Esophagus squamous epithelium (tissue), 5 donors: Measurements from ENCODE around the gene PTPRD. TPM values are rescaled to one million over a fixed set of nuclear protein-coding genes. Genes with fewer than 3 reads are reported as not detected.

Experiments used
- DNase-seq: peaks from one replicate; lab custom pipeline; 2025; lab: John Stamatoyannopoulos, UW
- H3K27ac ChIP-seq, 4 donors: fragments of 200-600 bp; sonication (generic); one replicate each; pipeline ENCODE4 v1.5.1; 2016 to 2019; ENCODE audit warnings: mild to moderate bottlenecking in 1 of 4
- H3K27me3 ChIP-seq, 4 donors: fragments of 200-600 bp; sonication (generic); 1 replicate in 3 of 4; 2 replicates in 1 of 4; pipeline versions ENCODE4 v1.5.1 to v1.6.0; 2017 to 2021; ENCODE audit warnings: antibody characterized with exemption in 1 of 4
- H3K36me3 ChIP-seq, 3 donors: fragments of 200-600 bp; sonication (generic); one replicate each; pipeline ENCODE4 v1.5.1; 2016 to 2019
- H3K4me1 ChIP-seq, 3 donors: fragments of 200-600 bp; sonication (generic); one replicate each; pipeline ENCODE4 v1.5.1; 2017 to 2019
- H3K4me3 ChIP-seq, 4 donors: fragments of 200-600 bp; sonication (generic); 1 replicate in 3 of 4; 2 replicates in 1 of 4; pipeline ENCODE4 v1.5.1; 2016 to 2019; ENCODE audit warnings: mild to moderate bottlenecking in 2 of 4, moderate library complexity in 1 of 4
- H3K9me3 ChIP-seq, 3 donors: fragments of 200-600 bp; sonication (generic); one replicate each; pipeline ENCODE4 v1.5.1; 2016 to 2019
- POLR2A ChIP-seq, 4 donors: fragments of 450-650 bp; IDR thresholded peaks; one replicate each; pipeline ENCODE4 v1.6.1; 2017; ENCODE audit warnings: antibody characterized with exemption in 4 of 4, mild to moderate bottlenecking in 4 of 4, moderate library complexity in 3 of 4
- WGBS, 2 donors: methylation state at CpG; one replicate each; pipeline ENCODE4 v1.1.5; 2018; 5-methylcytosine and 5-hydroxymethylcytosine counted together
- intact Hi-C: fragments of 100-400 bp; cut with DNase I; formaldehyde crosslinking; loops from one replicate; pipeline ENCODE4 v1.15.0; 2022
- total RNA-seq, 4 donors: library from RNA; depleted of rRNA; stranded (reverse); fragments of >200 nt; gene quantifications; one replicate each; pipeline ENCODE4 v1.1.0, GENCODE V29; 2016
- TF ChIP-seq, protein P1 (sequence below), 6 experiments: fragments of 450-650 bp in 4 of 6; fragments of 200-600 bp in 2 of 6; sonication (generic) in 2 of 6; IDR thresholded peaks; one replicate each; pipeline ENCODE4 v1.5.1; 2016 to 2019; ENCODE audit warnings: antibody characterized with exemption in 6 of 6, mild to moderate bottlenecking in 4 of 6, moderate library complexity in 4 of 6
- donor health status: DM: yes; HTN: yes; CAD: no.

The PTPRD gene
- total RNA-seq, 4 donors from 2014 or later: 0.23 to 16.3 (median 6.6) TPM

GRCh38 chr9:8644571-8644970, 1968.2 kb downstream of the PTPRD start:
- Histone ChIP-seq H3K4me3 (no peak overlapping the region), H3K4me1 (no peaks in the 10 kb centered on the region), H3K27me3 (no peaks in the 10 kb centered on the region), H3K9me3 (no peaks in the 10 kb centered on the region), H3K36me3 (no peaks in the 10 kb centered on the region), H3K27ac (no peak overlapping the region)
- WGBS, 2 donors: 90 to 91% methylated on average over 3 to 5 of the region's 10 CpGs
- TF ChIP-seq POLR2A (IDR thresholded peaks at IDR 0.05): no peak
- TF ChIP-seq, protein P1, sequence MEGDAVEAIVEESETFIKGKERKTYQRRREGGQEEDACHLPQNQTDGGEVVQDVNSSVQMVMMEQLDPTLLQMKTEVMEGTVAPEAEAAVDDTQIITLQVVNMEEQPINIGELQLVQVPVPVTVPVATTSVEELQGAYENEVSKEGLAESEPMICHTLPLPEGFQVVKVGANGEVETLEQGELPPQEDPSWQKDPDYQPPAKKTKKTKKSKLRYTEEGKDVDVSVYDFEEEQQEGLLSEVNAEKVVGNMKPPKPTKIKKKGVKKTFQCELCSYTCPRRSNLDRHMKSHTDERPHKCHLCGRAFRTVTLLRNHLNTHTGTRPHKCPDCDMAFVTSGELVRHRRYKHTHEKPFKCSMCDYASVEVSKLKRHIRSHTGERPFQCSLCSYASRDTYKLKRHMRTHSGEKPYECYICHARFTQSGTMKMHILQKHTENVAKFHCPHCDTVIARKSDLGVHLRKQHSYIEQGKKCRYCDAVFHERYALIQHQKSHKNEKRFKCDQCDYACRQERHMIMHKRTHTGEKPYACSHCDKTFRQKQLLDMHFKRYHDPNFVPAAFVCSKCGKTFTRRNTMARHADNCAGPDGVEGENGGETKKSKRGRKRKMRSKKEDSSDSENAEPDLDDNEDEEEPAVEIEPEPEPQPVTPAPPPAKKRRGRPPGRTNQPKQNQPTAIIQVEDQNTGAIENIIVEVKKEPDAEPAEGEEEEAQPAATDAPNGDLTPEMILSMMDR (IDR thresholded peaks at IDR 0.05): no peak
- no peak for DNase-seq
- intact Hi-C loops: no loop called here

DNA sequence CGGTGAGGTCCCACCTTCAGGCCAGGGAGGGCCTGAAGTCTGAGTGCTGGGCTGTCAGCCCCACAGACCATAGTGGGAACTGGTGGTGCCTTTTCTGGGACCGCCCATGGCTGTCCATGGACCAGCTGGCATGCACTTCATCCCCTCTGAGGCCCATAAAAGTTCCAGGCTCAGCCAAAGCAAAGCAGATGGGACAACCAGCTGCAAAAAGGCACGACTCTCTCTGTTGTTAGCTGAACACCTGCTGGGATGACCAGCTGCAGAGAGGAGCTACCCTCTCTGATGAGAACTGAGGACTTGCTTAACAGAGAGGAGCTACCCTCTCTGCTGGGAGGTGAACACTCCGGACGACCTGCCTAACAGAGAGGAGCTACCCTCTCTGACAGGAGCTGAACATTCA, 1968.9 kb downstream of the PTPRD start:
- DNase-seq: no peak
- H3K27me3 ChIP-seq: no peaks in the 10 kb centered on the region
- no peaks in the 10 kb centered on the region for H3K36me3 ChIP-seq
- 71 to 80% methylated on average over 2 to 3 of the region's 5 CpGs for WGBS, 2 donors
- intact Hi-C loops: no loop called here
- no peak overlapping the region for H3K4me3 ChIP-seq
- TF ChIP-seq, protein P1 (IDR thresholded peaks at IDR 0.05): no peak
- no peak for TF ChIP-seq POLR2A (IDR thresholded peaks at IDR 0.05)
- H3K9me3 ChIP-seq: no peaks in the 10 kb centered on the region
- no peak overlapping the region for H3K27ac ChIP-seq
- H3K4me1 ChIP-seq: no peaks in the 10 kb centered on the region

DNA sequence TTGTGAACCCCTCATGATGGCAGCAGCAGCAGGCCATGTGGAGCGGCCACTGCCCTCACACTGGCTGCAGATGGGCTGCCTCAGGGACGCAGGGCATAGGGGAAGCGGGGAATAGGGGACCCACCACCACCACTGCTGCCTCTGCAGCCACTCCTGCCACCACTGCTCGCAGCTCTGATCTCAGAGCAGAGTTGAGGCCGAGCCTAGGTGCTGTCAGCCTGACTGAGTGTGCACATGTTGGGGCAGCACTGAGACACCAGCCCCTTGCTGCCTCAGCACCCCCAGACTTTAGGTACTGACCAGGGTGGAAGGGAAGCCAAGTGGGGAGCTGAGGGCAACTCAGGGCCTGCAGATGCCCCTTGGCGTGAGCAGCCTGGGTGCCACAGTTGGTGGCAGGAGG, 1969.3 kb downstream of the PTPRD start:
- Histone ChIP-seq H3K4me1 (no peaks in the 10 kb centered on the region), H3K9me3 (no peaks in the 10 kb centered on the region), H3K4me3 (no peak overlapping the region), H3K27ac (no peak overlapping the region), H3K27me3 (no peaks in the 10 kb centered on the region), H3K36me3 (no peaks in the 10 kb centered on the region)
- no peak for DNase-seq
- 63 to 93% methylated on average over 4 to 6 of the region's 6 CpGs for WGBS, 2 donors
- TF ChIP-seq POLR2A (IDR thresholded peaks at IDR 0.05): no peak
- TF ChIP-seq, protein P1 (IDR thresholded peaks at IDR 0.05): no peak
- intact Hi-C loops: no loop called here

DNA sequence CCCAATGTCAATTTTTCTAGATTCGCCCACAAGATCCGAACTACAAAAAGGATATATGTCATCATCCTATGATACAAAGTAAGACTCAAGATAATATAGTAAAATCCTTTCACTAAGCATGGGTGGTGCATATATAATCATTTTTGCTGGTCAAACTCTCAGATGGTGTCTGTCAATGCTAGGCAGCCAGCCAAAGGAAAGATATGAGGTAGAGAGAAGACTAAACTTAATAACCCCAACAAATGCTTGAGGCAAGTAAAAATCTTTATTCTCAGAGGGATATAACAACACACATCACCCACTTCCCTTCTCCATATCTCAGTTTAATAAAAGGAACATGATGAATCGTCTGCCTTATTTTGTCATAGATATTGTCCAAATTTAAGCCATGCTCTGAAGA, 1972.0 kb downstream of the PTPRD start:
- no peak for DNase-seq
- Histone ChIP-seq H3K4me1 (no peaks in the 10 kb centered on the region), H3K9me3 (no peaks in the 10 kb centered on the region), H3K36me3 (no peaks in the 10 kb centered on the region), H3K4me3 (no peak overlapping the region), H3K27me3 (no peaks in the 10 kb centered on the region), H3K27ac (no peak overlapping the region)
- TF ChIP-seq, protein P1 (IDR thresholded peaks at IDR 0.05): no peak
- no peak for TF ChIP-seq POLR2A (IDR thresholded peaks at IDR 0.05)
- intact Hi-C loops: no loop called here
- 87 to 95% methylated on average over 3 of the region's 3 CpGs for WGBS, 2 donors

DNA sequence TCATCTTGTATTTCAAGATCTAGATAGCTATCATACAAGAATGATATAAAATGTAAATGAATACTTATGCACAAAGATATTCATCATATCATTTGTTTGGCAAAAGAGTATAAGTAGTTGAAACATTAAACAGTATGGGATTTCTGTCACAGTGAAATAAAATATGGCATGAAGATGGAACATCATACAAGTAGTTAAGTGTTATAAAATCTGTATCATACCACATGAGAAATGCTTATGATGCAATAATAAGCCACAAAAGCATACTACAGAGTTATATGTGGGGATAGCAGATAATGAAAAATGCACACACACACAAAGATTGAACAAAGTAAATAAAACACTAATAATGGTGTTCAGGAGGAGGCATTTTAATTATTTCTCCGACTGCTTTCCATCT, 1975.2 kb downstream of the PTPRD start:
- Histone ChIP-seq H3K4me1 (no peaks in the 10 kb centered on the region), H3K27ac (no peak overlapping the region), H3K27me3 (no peaks in the 10 kb centered on the region), H3K4me3 (no peak overlapping the region), H3K36me3 (no peaks in the 10 kb centered on the region), H3K9me3 (no peaks in the 10 kb centered on the region)
- TF ChIP-seq POLR2A (IDR thresholded peaks at IDR 0.05): no peak
- WGBS, 2 donors: 82 to 93% methylated on average over 1 of the region's 1 CpG
- no peak for DNase-seq
- intact Hi-C loops: no loop called here

- intact Hi-C loops: no loop called here
- no peak overlapping the region for H3K4me3 ChIP-seq
- no peak overlapping the region for H3K27ac ChIP-seq
- no peak for DNase-seq
- TF ChIP-seq, protein P1 (IDR thresholded peaks at IDR 0.05): no peak
- no peak for TF ChIP-seq POLR2A (IDR thresholded peaks at IDR 0.05)
- WGBS, 2 donors: 45 to 55% methylated on average over 3 of the region's 3 CpGs
- no peaks in the 10 kb centered on the region for H3K27me3 ChIP-seq
- H3K36me3 ChIP-seq: no peaks in the 10 kb centered on the region
- H3K4me1 ChIP-seq: no peaks in the 10 kb centered on the region
- H3K9me3 ChIP-seq: no peaks in the 10 kb centered on the region
Observed at GRCh38 chr9:8633784-8634183, 1979.0 kb downstream of the PTPRD start.
